NT2/D1 (cell line): ENCODE results near the gene MBD3L4.

Experiments
- SUZ12 ChIP-seq: IDR thresholded peaks from 2 replicates; pipeline ENCODE4 v1.6.1; 2011; ENCODE audit not compliant: insufficient read length, insufficient read depth; ENCODE audit errors: extremely low read depth
- YY1 ChIP-seq: IDR thresholded peaks from 2 replicates; pipeline ENCODE4 v1.6.1; 2011; ENCODE audit not compliant: insufficient read length, insufficient read depth
- ZNF274 ChIP-seq: IDR thresholded peaks from 2 replicates; pipeline ENCODE4 v1.6.1; 2011; ENCODE audit warnings: mild to moderate bottlenecking, low read depth, low read length

GRCh38 chr19:7069042-7069903, 29.3 kb upstream of the MBD3L4 start, which contains the start of gene ZNF557:
- TF ChIP-seq SUZ12 (no peak), ZNF274 (no peak), YY1 (no peak)
